HCT116 (cell line): Measurements from ENCODE around the gene GZMA. TPM values are rescaled to one million over a fixed set of nuclear protein-coding genes. Genes with fewer than 3 reads are reported as not detected.

Experiments
- ATAC-seq: fragments of 200-7000 bp; cut with Tn5 transposase; 2 replicates; pipeline ENCODE4 v1.9.1; 2020; ENCODE audit warnings: mild to moderate bottlenecking, moderate library complexity
- BruUV-seq: library from RNA; stranded (reverse); fragments of 400-500 nt; replicated peaks from 2 replicates; lab custom pipeline; 2021; lab: Mats Ljungman, UMichigan
- CTCF ChIA-PET: fragments of 300-600 bp; sonication (Branson Sonifier 250); formaldehyde crosslinking; loops from one replicate; lab custom pipeline; 2021; ENCODE audit warnings: antibody characterized with exemption; lab: Charles Lee
- POLR2A ChIA-PET: fragments of 300-600, 350-600 bp; sonication (Branson Sonifier 250); formaldehyde crosslinking; loops from one replicate; lab custom pipeline; 2021; ENCODE audit warnings: antibody characterized with exemption; lab: Charles Lee
- RAD21 ChIA-PET, 2 experiments: fragments of 300-600 bp; sonication (Branson Sonifier 250); formaldehyde crosslinking; loops; one replicate each; lab custom pipeline; 2023; ENCODE audit warnings: low total read pairs in 2 of 2; ENCODE audit not compliant: uncharacterized antibody in 2 of 2, unreplicated experiment in 2 of 2, low non-redundant PET in 1 of 2; lab: Charles Lee
- DNase-seq: peaks from one replicate; pipeline ENCODE4 v3.0.0-alpha.2; 2010; ENCODE audit warnings: low read depth, low spot score
- H2AFZ ChIP-seq: fragments of 200-600 bp; shearing (Covaris generic), sonication (generic); 2 replicates; pipeline ENCODE4 v1.6.1; 2017; ENCODE audit warnings: low read depth, mixed run types, mixed read lengths, antibody characterized with exemption, low read length; ENCODE audit not compliant: poor library complexity, severe bottlenecking
- H3K27ac ChIP-seq: 2 replicates; pipeline ENCODE4 v1.5.1; 2012; ENCODE audit warnings: low read depth, low read length
- H3K27me3 ChIP-seq: fragments of 200-600 bp; sonication (generic); 2 replicates; pipeline ENCODE4 v1.6.1; 2016; ENCODE audit warnings: mixed run types, low read length, mixed read lengths; ENCODE audit not compliant: insufficient read depth
- H3K36me3 ChIP-seq, 2 experiments: fragments of 200-500 bp in 1 of 2; fragments of 200-600 bp in 1 of 2; sonication (Bioruptor generic) in 1 of 2; sonication (generic) in 1 of 2; 2 replicates each; pipeline versions ENCODE4 v1.5.1 to v1.6.1; 2014 to 2016; ENCODE audit warnings: low read length in 2 of 2, inconsistent platforms in 1 of 2, mixed read lengths in 1 of 2, mixed run types in 1 of 2; ENCODE audit not compliant: insufficient read depth in 2 of 2, control insufficient read depth in 1 of 2
- H3K4me1 ChIP-seq, 2 experiments: fragments of 200-600 bp in 1 of 2; sonication (generic) in 1 of 2; 2 replicates each; pipeline versions ENCODE4 v1.5.1 to v1.6.1; 2012 to 2017; ENCODE audit warnings: low read length in 2 of 2, inconsistent platforms in 1 of 2, mild to moderate bottlenecking in 1 of 2, mixed read lengths in 1 of 2, mixed run types in 1 of 2, moderate library complexity in 1 of 2; ENCODE audit not compliant: insufficient read depth in 2 of 2, control insufficient read depth in 1 of 2
- H3K4me2 ChIP-seq: fragments of 200-600 bp; sonication (generic); 2 replicates; pipeline ENCODE4 v1.6.1; 2017; ENCODE audit warnings: mixed run types, low read length, mixed read lengths
- H3K4me3 ChIP-seq, 2 experiments: fragments of 200-600 bp in 1 of 2; sonication (generic) in 1 of 2; replicated peaks in 1 of 2; 2 replicates each; pipeline ENCODE4 v1.5.1; 2011 to 2016; ENCODE audit warnings: low read length in 2 of 2, control low read depth in 1 of 2, low read depth in 1 of 2, mild to moderate bottlenecking in 1 of 2, mixed read lengths in 1 of 2, mixed run types in 1 of 2
- H3K79me2 ChIP-seq: fragments of 200-600 bp; sonication (generic); 2 replicates; pipeline ENCODE4 v1.6.1; 2017; ENCODE audit warnings: mild to moderate bottlenecking, mixed run types, low read length, moderate library complexity, mixed read lengths; ENCODE audit not compliant: insufficient read depth
- H3K9ac ChIP-seq: fragments of 200-600 bp; sonication (generic); 2 replicates; pipeline ENCODE4 v1.6.1; 2016; ENCODE audit warnings: low read length, mixed read lengths
- H3K9me2 ChIP-seq: fragments of 200-600 bp; sonication (generic), shearing (Covaris generic); 2 replicates; pipeline ENCODE4 v1.6.1; 2017; ENCODE audit warnings: mixed run types, mild to moderate bottlenecking, moderate library complexity; ENCODE audit not compliant: insufficient read depth
- H3K9me3 ChIP-seq, 2 experiments: fragments of 200-500 bp in 1 of 2; fragments of 200-600 bp in 1 of 2; sonication (Bioruptor generic) in 1 of 2; sonication (generic) in 1 of 2; 2 replicates each; pipeline ENCODE4 v1.6.1; 2014 to 2017; ENCODE audit warnings: low read length in 2 of 2, mixed read lengths in 2 of 2, inconsistent platforms in 1 of 2, low read depth in 1 of 2, mild to moderate bottlenecking in 1 of 2, mixed run types in 1 of 2, moderate library complexity in 1 of 2; ENCODE audit not compliant: control insufficient read depth in 1 of 2, insufficient read depth in 1 of 2
- H4K20me1 ChIP-seq: fragments of 200-600 bp; sonication (generic), shearing (Covaris generic); 2 replicates; pipeline ENCODE4 v1.6.1; 2017; ENCODE audit warnings: mixed run types, mild to moderate bottlenecking, moderate library complexity; ENCODE audit not compliant: insufficient read depth
- CEBPB ChIP-seq: IDR thresholded peaks from 2 replicates; pipeline ENCODE4 v1.6.1; 2012; ENCODE audit warnings: low read depth
- POLR2AphosphoS5 ChIP-seq: IDR thresholded peaks from 2 replicates; pipeline ENCODE4 v1.6.1; 2011; ENCODE audit warnings: mild to moderate bottlenecking, low read depth, low read length, moderate library complexity
- ZFX ChIP-seq: fragments of 450-650 bp; IDR thresholded peaks from 2 replicates; pipeline ENCODE4 v1.6.1; 2017
- intact Hi-C: fragments of 100-400 bp; cut with micrococcal nuclease; formaldehyde crosslinking; loops from 2 replicates; pipeline ENCODE4 v1.10.0; 2022
- total RNA-seq: library from RNA; stranded (reverse); gene quantifications from one replicate; pipeline ENCODE4 v1.2.1, GENCODE V29; 2021; ENCODE audit not compliant: unreplicated experiment
- TF ChIP-seq, protein P1 (sequence below): IDR thresholded peaks from 2 replicates; pipeline ENCODE4 v1.6.1; 2012; ENCODE audit warnings: low read depth

GZMA gene
- total RNA-seq, 1 experiment from 2014 or later, result not detected

DNA sequence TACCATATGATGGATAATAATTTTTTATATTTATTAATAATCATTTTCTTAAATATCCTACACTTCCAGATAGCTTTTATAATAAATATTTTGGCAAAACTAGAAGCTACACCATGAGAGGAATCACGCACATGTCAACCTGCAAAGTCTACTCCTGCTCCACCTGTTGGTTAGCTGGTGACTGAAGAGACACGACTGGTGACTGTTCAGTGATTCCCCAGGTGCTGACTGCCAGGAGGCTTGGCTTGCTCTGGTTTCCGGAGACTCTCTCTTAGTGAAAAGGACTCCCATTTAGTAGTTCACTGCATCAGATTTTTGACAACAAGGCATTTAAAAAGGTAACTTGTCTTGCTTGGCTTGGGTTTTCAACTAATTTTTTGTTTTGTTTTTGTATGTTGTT lies 20.9 kb downstream of the GZMA start:
- Histone ChIP-seq H2AFZ (no peak overlapping the region), H3K4me3 (no peak overlapping the region), H3K9ac (no peak overlapping the region), H3K9me3 (no peaks in the 10 kb centered on the region), H4K20me1 (no peaks in the 10 kb centered on the region), H3K36me3 (no peaks in the 10 kb centered on the region), H3K4me1 (no peaks in the 10 kb centered on the region), H3K9me2 (no peaks in the 10 kb centered on the region), H3K4me2 (no peak overlapping the region), H3K79me2 (no peaks in the 10 kb centered on the region), H3K27ac (no peak overlapping the region)
- ChIA-PET POLR2A (no interaction called here), RAD21 (no interaction called here), CTCF (no interaction called here)
- intact Hi-C loops, result no loop called here
- DNase-seq (no peak), ATAC-seq (no peak; the same call in 1 of the 2 replicates)
- BruUV-seq, result no TSS peak
- TF ChIP-seq ZFX (no peak), CEBPB (no peak)
- TF ChIP-seq, protein P1, sequence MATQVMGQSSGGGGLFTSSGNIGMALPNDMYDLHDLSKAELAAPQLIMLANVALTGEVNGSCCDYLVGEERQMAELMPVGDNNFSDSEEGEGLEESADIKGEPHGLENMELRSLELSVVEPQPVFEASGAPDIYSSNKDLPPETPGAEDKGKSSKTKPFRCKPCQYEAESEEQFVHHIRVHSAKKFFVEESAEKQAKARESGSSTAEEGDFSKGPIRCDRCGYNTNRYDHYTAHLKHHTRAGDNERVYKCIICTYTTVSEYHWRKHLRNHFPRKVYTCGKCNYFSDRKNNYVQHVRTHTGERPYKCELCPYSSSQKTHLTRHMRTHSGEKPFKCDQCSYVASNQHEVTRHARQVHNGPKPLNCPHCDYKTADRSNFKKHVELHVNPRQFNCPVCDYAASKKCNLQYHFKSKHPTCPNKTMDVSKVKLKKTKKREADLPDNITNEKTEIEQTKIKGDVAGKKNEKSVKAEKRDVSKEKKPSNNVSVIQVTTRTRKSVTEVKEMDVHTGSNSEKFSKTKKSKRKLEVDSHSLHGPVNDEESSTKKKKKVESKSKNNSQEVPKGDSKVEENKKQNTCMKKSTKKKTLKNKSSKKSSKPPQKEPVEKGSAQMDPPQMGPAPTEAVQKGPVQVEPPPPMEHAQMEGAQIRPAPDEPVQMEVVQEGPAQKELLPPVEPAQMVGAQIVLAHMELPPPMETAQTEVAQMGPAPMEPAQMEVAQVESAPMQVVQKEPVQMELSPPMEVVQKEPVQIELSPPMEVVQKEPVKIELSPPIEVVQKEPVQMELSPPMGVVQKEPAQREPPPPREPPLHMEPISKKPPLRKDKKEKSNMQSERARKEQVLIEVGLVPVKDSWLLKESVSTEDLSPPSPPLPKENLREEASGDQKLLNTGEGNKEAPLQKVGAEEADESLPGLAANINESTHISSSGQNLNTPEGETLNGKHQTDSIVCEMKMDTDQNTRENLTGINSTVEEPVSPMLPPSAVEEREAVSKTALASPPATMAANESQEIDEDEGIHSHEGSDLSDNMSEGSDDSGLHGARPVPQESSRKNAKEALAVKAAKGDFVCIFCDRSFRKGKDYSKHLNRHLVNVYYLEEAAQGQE, result no peak
- TF ChIP-seq, all 23 proteins: peak for 0
- peaks cover 36% of the 10 kb centered on the region for H3K27me3 ChIP-seq

DNA sequence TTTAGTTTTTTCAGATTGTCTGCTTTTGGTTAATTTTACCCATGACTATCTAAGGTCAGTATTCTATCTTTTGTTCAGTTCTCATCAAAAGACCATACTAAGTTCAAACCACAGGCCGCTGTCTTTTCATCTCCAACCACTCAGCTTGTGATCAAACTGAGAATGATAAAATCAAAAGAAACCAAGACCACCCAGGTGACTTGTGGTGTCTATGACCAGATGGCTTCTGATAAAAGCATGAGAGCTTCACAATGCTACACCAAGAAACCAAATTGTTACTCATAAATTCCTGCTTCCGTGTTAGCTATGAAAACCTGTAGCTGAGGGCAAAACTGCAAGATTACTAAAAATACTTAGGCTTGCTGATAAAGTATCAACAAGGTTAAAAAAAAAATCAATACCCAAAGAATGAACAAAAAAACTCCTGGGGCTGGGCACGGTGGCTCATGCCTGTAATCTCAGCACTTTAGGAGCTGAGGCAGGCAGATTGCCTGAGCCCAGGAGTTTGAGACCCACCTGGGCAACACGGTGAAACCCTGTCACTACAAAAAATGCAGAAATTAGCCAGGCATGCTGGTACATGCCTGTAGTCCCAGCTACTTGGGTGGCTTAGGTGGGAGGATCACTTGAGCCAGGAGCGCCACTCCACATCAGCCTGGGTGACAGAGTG lies 31.7 kb downstream of the GZMA start:
- H3K4me1 ChIP-seq, result no peaks in the 10 kb centered on the region
- BruUV-seq, result no TSS peak
- RAD21 ChIA-PET, result interaction anchor here in 1 of 2 experiments (0.6 kb wide), 1 partner anchor 12 kb away, joined by 3 read pairs; no protein-coding TSS in a partner anchor

More for the DNA sequence above, 31.7 kb downstream of the GZMA start:
- no peaks in the 10 kb centered on the region for H3K9me2 ChIP-seq
- H3K27me3 ChIP-seq, result peaks cover 11% of the 10 kb centered on the region; the same call in 1 of the 2 replicates
- no peaks in the 10 kb centered on the region for H3K9me3 ChIP-seq
- no peak for TF ChIP-seq POLR2AphosphoS5
- H3K79me2 ChIP-seq, result no peaks in the 10 kb centered on the region
- intact Hi-C loops, result no loop called here
- ChIA-PET CTCF (interaction anchor here (1.0 kb wide), 1 partner anchor 228 kb away, joined by 3 read pairs; no protein-coding TSS in a partner anchor), POLR2A (no interaction called here)
- H3K36me3 ChIP-seq, result no peaks in the 10 kb centered on the region
- ATAC-seq (no peak), DNase-seq (no peak)
- no peak overlapping the region for H3K4me3 ChIP-seq
- H2AFZ ChIP-seq, result no peak overlapping the region
- no peak overlapping the region for H3K27ac ChIP-seq
- H3K4me2 ChIP-seq, result no peak overlapping the region
- no peak overlapping the region for H3K9ac ChIP-seq
- no peaks in the 10 kb centered on the region for H4K20me1 ChIP-seq
